ENCODE data around the gene CMBL.
"Not testable (repeated sequence)": the region's sequence is repeated elsewhere in the genome, so short reads cannot be mapped to it uniquely, and the experiment has no call there.

The CMBL gene

DNA sequence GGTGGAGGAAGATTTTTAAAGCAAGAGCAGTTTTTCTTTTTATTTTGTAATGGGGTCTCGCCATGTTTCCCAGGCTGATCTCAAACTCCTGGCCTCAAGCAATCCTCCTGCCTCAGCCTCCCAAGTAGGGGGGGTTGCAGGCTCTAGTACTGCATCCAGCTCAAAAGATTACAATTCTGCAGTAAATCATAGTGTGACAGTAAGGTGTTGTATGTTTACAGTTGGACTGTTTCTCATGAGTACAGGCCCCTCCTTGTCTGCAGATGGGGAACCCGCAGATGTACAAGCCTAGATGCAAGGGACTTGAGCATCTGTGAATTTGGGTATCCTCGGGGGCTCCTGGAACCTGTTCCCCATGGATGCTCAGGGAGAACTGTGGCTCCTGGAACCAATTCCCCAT is 54.3 kb downstream of the CMBL start:
- no peak for DNase-seq

DNA sequence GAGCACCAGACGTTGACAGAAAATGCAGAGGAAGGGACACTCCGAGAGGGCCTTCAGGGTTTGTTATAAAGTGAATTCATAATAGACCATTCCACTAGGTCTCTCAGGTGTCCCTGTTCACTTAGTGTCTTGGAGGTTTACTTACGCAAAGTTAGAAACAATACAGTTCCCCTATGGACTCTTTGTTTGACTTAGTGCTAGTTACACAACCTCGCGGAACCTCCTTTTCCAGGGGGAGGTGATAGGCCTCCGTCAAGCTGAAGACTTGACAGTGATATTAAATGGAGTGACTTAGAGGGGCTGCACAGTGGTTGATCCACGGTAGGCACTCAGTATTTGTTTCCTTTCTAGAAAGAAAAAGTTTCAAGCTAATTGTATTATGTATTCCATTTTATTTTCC is 56.3 kb downstream of the CMBL start:
- no peak for DNase-seq

DNA sequence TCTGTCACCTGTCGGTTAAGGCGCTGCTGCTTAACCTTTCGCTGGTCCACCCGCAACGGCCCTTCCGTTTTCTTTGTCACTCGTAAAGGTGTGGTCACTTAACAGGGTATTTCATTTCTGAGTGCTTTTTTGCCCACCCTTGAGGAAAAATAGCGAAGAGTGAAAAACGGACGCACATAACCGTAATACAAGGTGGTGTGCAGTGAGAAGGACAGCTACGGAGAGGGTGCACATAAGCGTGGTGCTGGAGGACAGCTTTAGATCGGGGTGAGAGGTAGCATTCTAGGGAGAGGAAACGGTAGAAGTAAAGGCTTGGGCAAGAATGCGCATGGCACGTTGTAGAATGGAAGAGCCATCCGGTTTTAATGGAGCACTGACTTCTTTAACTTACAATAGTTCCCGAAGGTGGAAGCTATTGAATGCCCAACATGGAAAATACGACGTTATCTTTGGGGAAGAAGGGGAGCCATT is 56.9 kb downstream of the CMBL start:
- no peak for DNase-seq

DNA sequence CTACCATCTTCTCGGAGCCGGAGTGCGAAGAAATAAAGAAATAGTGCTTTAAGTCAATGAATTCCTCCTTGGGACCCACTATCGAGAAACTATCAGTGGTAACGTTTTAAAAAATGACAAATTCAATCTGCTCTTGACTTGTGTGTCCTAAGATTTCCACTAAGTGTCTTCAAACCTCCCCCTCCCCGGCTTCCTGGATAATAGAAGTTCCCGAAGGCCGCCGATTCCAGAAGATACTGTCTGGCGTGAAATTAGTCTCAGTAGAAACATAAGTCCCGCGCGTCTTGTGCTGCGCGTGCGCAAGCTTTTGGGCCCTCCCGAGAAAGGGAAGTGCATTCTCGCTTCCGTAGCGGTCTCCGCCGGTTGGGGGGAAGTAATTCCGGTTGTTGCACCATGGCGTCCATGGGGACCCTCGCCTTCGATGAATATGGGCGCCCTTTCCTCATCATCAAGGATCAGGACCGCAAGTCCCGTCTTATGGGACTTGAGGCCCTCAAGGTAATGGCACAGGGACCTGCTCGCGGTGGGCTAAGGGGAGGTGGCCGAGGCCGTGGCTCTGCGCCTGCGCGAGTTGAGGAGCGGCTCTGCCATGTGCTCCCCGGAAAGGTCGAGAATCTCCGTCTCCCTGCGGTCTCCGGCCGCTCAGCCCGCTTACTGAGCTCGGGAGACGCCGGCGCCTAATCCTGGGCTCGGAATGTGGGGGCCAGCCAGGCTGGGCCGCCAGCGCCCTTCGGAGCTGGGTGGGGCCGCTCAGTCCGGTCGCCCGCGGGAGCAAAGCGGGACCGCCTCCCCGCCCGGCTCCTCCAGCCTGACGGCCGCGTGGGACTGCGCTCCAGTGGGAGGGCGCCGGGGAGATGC is 57.5 kb downstream of the CMBL start, which contains the start of gene CCT5:
CCT5 (plus strand) TSS at position 333 of the 858 bp plus-strand sequence; CDS start at position 394, 61 bp downstream.
- DNase-seq, result peak; percentile 95

DNA sequence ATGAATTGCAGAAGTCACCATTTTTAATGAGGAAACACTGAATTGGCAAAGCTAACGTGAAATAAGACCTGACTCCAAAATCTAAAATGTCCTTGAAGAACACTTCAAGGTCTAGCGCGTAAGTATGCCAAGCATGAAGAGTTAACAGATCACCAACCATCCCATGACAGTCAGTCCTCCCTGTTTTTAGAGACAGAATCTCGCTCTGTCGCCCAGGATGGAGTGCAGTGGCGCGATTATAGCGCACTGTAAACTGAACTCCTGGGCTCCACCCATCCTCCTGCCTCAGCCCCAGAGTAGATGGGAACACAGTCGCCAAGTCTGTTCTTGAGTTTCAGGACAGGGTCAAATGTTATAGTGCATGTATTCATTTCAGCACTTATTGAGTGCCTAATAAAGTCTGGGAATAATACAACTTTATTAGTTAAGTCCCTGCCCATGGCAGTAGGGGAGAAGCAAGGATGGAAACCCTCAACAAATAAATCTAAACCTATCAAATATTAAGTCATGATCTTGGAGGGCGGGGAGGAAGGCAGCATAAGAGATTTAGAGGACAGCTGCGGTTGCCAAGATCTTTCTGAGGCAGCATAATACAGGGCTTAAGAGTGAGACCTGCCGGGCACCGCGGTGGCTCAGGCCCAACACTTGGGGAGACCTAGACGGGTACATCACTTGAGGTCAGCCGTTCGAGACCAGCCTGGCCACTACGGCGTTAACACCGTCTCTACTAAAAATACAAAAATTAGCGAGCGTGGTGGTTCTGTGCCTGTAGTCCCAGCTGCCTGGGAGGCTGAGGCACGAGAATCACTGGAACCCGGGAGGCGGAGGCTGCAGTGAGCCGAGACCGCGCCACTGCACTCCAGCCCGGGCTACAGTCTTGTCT is 59.1 kb downstream of the CMBL start:
- DNase-seq, result no peak

DNA sequence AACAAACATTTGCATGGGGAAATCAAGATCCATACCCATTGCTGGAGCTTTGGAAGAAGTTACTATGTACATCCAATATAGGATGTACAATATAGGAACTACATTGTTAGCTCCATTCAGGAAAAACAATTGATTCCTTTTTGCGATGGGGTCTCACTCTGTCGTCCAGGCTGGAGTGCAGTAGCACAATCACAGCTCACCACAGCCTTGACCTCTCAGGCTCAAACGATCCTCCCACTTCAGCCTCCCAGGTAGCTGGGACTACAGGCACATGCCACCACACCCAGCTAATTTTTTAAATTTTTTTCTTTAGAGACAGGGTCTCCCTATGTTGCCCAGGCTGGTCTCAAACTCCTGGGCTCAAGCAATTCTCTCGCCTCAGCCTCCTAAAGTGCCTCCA is 60.5 kb downstream of the CMBL start:
- not testable (repeated sequence) for DNase-seq

DNA sequence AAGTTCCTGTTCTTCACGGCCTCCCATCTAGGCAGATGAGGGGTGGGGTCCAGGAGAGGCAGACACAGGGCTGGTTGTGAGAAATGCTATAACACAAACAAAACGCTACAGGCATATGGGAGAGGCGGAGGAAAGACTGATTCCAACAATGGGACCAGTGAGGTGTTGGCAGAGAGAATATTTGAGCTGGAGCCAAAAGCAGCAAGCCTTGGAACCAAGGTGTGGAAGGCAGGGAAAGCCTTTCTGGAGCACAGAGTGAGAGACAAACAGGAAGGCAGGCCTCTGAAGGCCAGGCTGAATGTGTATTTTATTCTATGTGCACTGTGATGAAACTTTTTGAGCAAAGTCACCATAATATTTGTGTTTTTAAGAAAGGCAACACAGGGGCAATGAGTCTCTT is 60.9 kb downstream of the CMBL start:
- no peak for DNase-seq

DNA sequence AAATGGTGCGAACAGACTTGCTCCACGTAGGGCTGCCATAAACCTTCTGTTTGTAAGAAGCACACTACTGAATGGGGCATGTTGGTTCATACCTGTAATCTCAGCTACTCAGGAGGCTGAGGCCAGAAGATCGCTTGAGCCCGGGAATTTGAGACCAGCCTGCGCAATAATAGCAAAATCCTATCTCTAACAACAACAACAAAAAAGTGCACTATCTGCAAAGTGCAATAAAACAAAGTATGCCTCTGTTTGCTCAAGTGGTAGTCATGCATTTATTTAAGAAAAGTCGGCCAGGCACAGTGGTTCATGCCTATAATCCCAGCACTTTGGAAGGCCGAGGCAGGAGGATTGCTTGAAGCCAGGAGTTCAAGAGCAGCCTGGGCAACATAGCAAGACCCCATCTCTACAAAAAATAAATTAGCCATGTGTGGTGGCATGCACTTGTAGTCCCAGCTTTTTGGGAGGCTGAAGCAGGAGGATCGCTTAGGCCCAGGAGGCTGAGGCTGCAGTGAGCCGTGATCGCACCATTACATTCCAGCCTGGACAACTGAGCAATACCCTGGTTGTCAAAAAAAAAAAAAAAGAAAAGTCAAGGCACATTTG is 63.3 kb downstream of the CMBL start:
- DNase-seq, result no peak

DNA sequence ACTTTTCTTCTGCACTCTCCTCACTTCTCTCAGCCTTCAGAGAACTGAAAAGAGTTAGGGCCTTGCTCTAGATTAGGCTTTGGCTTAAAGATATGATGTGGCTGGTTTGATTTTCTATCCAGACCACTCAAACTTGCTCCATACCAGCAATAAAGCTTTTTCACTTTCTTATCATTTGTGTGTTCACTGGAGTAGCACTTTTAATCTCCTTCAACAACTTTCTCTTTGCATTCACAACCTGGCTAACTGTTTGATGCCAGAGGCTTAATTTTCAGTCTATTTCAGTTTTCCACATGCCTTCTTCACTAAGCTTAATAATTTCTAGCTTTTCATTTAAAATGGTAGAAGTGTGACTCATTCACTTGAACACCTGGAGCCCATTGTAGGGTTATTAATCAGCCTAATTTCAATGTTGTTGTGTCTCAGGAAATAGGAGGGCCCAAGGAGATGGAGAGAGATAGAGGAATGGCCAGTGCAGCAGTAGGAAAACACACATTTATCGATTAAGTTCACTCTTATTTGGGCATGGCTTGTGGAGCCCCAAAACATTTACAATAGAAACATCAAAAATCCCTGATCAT is 64.0 kb downstream of the CMBL start:
- DNase-seq, result no peak

DNA sequence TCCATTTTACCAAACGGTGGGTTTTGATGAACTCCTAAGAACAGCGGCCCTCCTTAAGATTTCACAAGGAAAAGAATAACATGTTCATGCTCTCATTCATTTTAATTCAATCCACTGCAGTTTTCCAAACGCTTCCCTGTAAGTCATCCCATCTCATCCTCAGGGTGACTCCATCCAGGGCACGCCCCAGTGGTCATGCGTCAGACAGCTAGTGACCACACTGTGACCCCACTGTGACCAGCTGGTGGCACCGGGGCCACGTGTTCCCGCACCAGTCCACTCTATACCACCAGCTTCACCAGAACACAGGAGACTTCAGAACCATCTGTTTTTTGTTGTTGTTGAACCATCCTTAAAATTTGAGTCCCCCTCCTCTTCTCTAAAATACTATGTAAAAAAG is 72.4 kb downstream of the CMBL start:
- no peak for DNase-seq

DNA sequence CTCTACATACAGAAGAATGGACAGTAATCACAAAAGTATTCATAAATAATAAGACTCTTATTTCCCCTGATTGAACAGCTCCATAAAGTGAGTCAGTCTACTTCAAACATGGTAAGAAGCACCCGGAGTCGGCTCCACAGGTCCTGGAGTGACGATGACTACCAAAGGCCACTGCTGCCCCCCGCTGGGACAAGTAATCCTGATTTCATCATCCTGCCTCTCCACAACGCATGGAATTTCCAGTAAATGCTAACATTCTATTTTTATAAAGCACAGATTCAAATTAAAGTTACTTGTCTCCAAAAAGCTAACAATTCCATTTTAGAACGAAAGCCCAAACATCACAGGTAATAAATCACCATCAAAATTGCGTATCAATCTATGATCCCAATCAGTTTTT is 74.2 kb downstream of the CMBL start:
- DNase-seq, result peak; percentile 73

DNA sequence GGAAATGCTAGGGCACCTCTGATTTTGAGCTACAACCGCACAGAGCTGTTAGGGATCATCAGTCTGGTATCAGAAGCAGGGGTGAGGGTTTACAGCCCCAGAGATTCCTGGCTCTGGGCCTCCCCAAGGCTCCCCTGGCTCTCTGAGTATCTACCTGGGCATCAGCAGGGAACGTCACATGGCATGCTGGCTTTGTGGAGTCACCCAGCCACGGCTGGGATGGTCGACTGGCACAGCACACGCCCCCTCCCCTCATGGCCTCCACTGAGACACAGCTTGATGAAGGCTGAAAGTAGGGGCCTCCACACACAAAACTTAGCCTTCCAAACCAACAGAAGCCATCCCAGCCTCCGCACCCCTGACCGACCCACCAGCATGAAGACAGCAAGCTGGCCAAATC is 74.7 kb downstream of the CMBL start:
- no peak for DNase-seq

DNA sequence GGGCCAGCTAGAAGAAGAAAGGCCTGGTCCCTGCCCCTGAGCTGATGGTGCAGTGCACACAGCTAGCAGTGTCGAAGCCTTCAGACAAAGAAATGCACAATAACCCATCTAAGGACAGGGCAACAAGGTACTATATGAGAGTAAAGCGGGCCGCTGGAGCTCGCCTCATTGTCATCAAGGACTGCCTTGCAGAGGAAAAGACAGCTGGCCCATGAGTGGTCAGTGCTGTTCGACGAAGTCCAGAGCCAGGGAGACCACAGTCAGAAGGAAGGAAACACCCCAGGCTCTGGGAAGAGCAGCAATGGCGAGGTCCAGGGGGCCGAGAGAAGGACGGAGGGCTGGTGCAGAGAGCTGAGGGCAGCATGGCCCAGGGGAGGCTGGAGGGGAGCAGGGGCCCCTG is 75.3 kb downstream of the CMBL start:
- DNase-seq, result no peak

DNA sequence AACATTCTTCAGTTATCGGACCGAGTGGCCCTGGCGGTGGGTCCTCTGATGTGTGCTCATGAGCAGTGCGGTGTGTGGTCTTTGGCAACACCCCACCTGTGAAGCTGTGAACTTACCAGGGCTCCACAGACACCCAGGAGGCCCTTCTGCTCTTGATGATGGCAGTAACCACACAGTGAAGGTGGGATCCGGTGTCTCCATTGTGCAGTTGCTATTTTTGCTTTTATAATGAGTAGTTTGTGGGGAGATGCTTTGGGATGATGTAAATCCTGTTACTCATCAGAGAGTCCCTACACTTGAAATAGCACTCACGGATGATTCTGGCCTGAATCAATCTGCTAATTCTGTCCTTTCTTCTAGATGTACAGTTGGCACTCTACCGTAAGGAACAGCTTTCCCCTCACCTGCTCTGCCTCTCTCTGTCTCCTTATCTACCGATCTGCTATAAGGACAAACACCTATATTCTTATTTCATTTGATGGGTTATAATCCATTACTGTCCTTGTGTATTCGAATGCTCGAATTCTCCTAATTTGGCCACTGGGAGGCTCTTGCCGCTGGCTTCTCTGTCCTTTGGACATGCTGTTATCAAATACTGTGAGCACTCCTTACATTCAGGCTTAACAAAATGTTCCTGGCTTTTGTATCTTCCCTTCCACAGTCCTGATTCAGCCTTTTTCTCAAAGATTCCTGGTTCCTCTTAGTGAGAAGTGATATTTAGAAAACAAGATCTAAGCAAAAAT is 78.2 kb downstream of the CMBL start:
- no peak for DNase-seq

DNA sequence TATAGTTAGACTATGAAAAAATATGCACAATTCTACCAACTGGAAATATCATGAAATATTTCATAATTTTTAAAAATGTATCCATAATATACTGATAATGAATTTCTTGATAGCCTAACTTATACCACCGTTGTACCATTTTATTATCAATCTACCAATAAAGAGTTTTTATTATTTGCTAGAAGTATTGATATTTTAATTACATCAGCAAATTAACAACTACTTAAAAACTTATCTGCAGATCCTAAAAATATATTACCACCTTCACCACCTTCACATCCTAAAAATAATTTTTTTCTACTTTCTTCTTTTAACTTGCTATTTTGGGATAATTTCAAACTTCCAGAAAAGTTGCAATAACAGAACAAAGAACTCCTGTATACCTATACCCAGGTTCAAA is 79.4 kb downstream of the CMBL start:
- DNase-seq, result no peak

Measured in islet precursor cell (in vitro differentiated cells).